Tongue (tissue), 2 donors: ENCODE results near the gene PIP5K1B. TPM values are rescaled to one million over a fixed set of nuclear protein-coding genes. Genes with fewer than 3 reads are reported as not detected.

Experiments
- DNase-seq: peaks from one replicate; pipeline ENCODE4 v3.0.0-alpha.2; 2015
- total RNA-seq: library from RNA; depleted of rRNA; stranded (reverse); fragments of >200 nt; gene quantifications from one replicate; pipeline ENCODE4 v1.2.3, GENCODE V29; 2014

PIP5K1B gene
- total RNA-seq, 1 donor from 2014 or later: 4.5 TPM

GRCh38 chr9:68817079-68817875 is 112.2 kb downstream of the PIP5K1B start:
- no peak for DNase-seq

GRCh38 chr9:68819065-68819464 is 114.0 kb downstream of the PIP5K1B start:
- DNase-seq: no peak

GRCh38 chr9:68821911-68822310 is 116.9 kb downstream of the PIP5K1B start:
- DNase-seq: no peak

- DNase-seq: no peak
Measured at GRCh38 chr9:68822596-68823165, 117.6 kb downstream of the PIP5K1B start.

GRCh38 chr9:68825762-68826472 is 120.9 kb downstream of the PIP5K1B start:
- DNase-seq: no peak

GRCh38 chr9:68827837-68828744 is 123.1 kb downstream of the PIP5K1B start:
- DNase-seq: no peak

GRCh38 chr9:68832101-68832500 is 127.1 kb downstream of the PIP5K1B start:
- no peak for DNase-seq

- no peak for DNase-seq
Measured at GRCh38 chr9:68832861-68833518, 128.0 kb downstream of the PIP5K1B start.

GRCh38 chr9:68834931-68835520 is 130.0 kb downstream of the PIP5K1B start:
- DNase-seq: no peak

GRCh38 chr9:68836788-68837187 is 131.7 kb downstream of the PIP5K1B start:
- DNase-seq: no peak

GRCh38 chr9:68838245-68838644 is 133.2 kb downstream of the PIP5K1B start:
- DNase-seq: no peak

GRCh38 chr9:68841276-68842052 is 136.4 kb downstream of the PIP5K1B start:
- DNase-seq: no peak

GRCh38 chr9:68842568-68842967 is 137.5 kb downstream of the PIP5K1B start:
- DNase-seq: no peak

GRCh38 chr9:68843239-68843638 is 138.2 kb downstream of the PIP5K1B start:
- no peak for DNase-seq

GRCh38 chr9:68844157-68844556 is 139.1 kb downstream of the PIP5K1B start:
- no peak for DNase-seq

GRCh38 chr9:68844631-68845612 is 139.9 kb downstream of the PIP5K1B start:
- peak; percentile 56 for DNase-seq

- DNase-seq: no peak
Measured at GRCh38 chr9:68847765-68848164, 142.7 kb downstream of the PIP5K1B start.

- DNase-seq: peak; percentile 72
Measured at GRCh38 chr9:68851657-68852056, 146.6 kb downstream of the PIP5K1B start.

GRCh38 chr9:68852941-68853340 is 147.9 kb downstream of the PIP5K1B start:
- no peak for DNase-seq
